ENCODE measurements around the gene MFN2. TPM values are rescaled to one million over a fixed set of nuclear protein-coding genes. Genes with fewer than 3 reads are reported as not detected.

The MFN2 gene
- total and polyA plus RNA-seq, 2 of the 8 experiments (the other 6 are each of a cell fraction or from before 2014, with no cell fraction given) = 34.0 to 62.5 TPM

- Histone ChIP-seq H3K36me3 (ENCODE audit: control insufficient read depth in 2 of 4, insufficient read depth in 4 of 4, low read length in 3 of 4) (peaks cover 9 to 18% (median 16%) of the 10 kb centered on the region in 4 experiments; a peak in 6 of 8 replicates), H2BK12ac (ENCODE audit: low read depth, low read length) (no peak overlapping the region), H3K18ac (ENCODE audit: extremely low read depth, low read length) (no peak overlapping the region), H3K4me1 (replicated peaks in 1 of 4; ENCODE audit: control insufficient read depth in 3 of 4, insufficient read depth in 4 of 4, low read length in 3 of 4) (peaks cover 0 to 7% (median 0%) of the 10 kb centered on the region in 4 experiments; a peak in 4 of 7 replicates), H3K56ac (replicated peaks; ENCODE audit: insufficient read length, low read depth, low read length) (no peak overlapping the region), H2BK15ac (ENCODE audit: low read length) (no peak overlapping the region), H3K27me3 (replicated peaks in 1 of 4; ENCODE audit: control insufficient read depth in 3 of 4, extremely low read depth in 1 of 4, insufficient read depth in 3 of 4, low read length in 3 of 4) (no peaks in the 10 kb centered on the region), H2AFZ (ENCODE audit: low read length) (no peak overlapping the region), H4K91ac (replicated peaks; ENCODE audit: insufficient read length, low read length) (no peak overlapping the region), H3K9ac (replicated peaks in 1 of 4; ENCODE audit: extremely low read depth in 1 of 4, low read depth in 3 of 4, low read length in 3 of 4) (no peak overlapping the region), H3K14ac (ENCODE audit: insufficient read length) (no peak overlapping the region), H4K20me1 (replicated peaks in 1 of 2; ENCODE audit: control insufficient read depth in 1 of 2, insufficient read depth in 2 of 2, low read length in 2 of 2) (peaks cover 0 to 3% of the 10 kb centered on the region in 2 experiments), H3K4me2 (ENCODE audit: insufficient read depth in 1 of 2, low read depth in 2 of 2, low read length in 2 of 2) (no peak overlapping the region), H3K23me2 (ENCODE audit: low read depth, low read length) (peaks cover 5% of the 10 kb centered on the region), H2BK20ac (ENCODE audit: low read length) (no peak overlapping the region), H2AK5ac (ENCODE audit: low read depth, low read length) (no peak overlapping the region), H3K27ac (ENCODE audit: low read depth, low read length) (no peak overlapping the region), H3K79me2 (ENCODE audit: control insufficient read depth in 1 of 2, insufficient read depth in 2 of 2, low read length in 2 of 2) (peaks cover 0 to 12% of the 10 kb centered on the region in 2 experiments; a peak in 3 of 4 replicates), H3K4ac (replicated peaks; ENCODE audit: insufficient read length, low read depth, low read length) (no peak overlapping the region), H3K79me1 (ENCODE audit: low read depth, low read length) (peaks cover 5% of the 10 kb centered on the region), H4K5ac (ENCODE audit: insufficient read length, low read depth, low read length) (no peak overlapping the region), H3K4me3 (ENCODE audit: extremely low read depth in 1 of 4, insufficient read depth in 2 of 4, low read depth in 3 of 4, low read length in 4 of 4) (no peak overlapping the region), H4K8ac (ENCODE audit: extremely low read depth, insufficient read depth, low read length) (no peak overlapping the region), H2BK5ac (ENCODE audit: low read depth, low read length) (no peak overlapping the region), H3K23ac (ENCODE audit: insufficient read length) (no peak overlapping the region), H3K9me3 (ENCODE audit: insufficient read depth in 2 of 2, low read depth in 1 of 2, low read length in 1 of 2) (no peaks in the 10 kb centered on the region), H2BK120ac (replicated peaks; ENCODE audit: low read depth, low read length) (no peak overlapping the region)
- CTCF ChIA-PET (ENCODE audit: partially characterized antibody) = interaction anchor here (0.9 to 3.9 kb wide), 2 partner anchors 15 kb away, joined by 3 to 13 read pairs; no protein-coding TSS in a partner anchor
- FAIRE-seq = no peak
- DNase-seq (ENCODE audit: low read depth in 1 of 2, low spot score in 2 of 2) = no peak
- WGBS, 2 experiments (ENCODE audit: extremely low coverage in 1 of 2, insufficient coverage in 1 of 2, insufficient read length in 1 of 2, insufficient replicate concordance in 2 of 2, low coverage in 1 of 2, low lambda C conversion rate in 2 of 2, missing lambda C conversion rate in 1 of 2) = 97% methylated on average over 2 of the region's 3 CpGs; no CpG with 5 or more reads in 1 of the 2 experiments
- POLR2A ChIA-PET (ENCODE audit: partially characterized antibody) = interaction anchor here (0.7 to 9.5 kb wide), 4 partner anchors 15 to 107 kb away, joined by 3 to 66 read pairs (median 6); no protein-coding TSS in a partner anchor
- TF ChIP-seq EGR1 (IDR thresholded peaks at IDR 0.05; ENCODE audit: borderline replicate concordance, low read depth, low read length) (no peak), CTCF (IDR thresholded peaks at IDR 0.05; ENCODE audit: control extremely low read depth in 1 of 3, insufficient read depth in 1 of 3, low read depth in 1 of 3, low read length in 3 of 3) (no peak), GTF2F1 (IDR thresholded peaks at IDR 0.05; ENCODE audit: borderline replicate concordance, low read depth, low read length) (no peak), HDAC2 (IDR thresholded peaks at IDR 0.05; ENCODE audit: borderline replicate concordance in 1 of 2, low read depth in 2 of 2, low read length in 2 of 2) (no peak), CREB1 (IDR thresholded peaks at IDR 0.05) (no peak), HDAC6 (IDR thresholded peaks at IDR 0.05; ENCODE audit: low read depth, low read length) (no peak), NANOG (IDR thresholded peaks at IDR 0.05; ENCODE audit: insufficient read depth, low read depth, low read length, poor library complexity, severe bottlenecking) (no peak), RAD21 (IDR thresholded peaks at IDR 0.05 in 1 of 2, conservative IDR thresholded peaks at IDR 0.05 in 1 of 2; ENCODE audit: low read depth in 2 of 2, low read length in 2 of 2) (no peak), CBX5 (IDR thresholded peaks at IDR 0.05; ENCODE audit: low read depth, low read length) (no peak), RNF2 (IDR thresholded peaks at IDR 0.05; ENCODE audit: borderline replicate concordance, low read depth, low read length, missing control alignments, poor library complexity, severe bottlenecking) (no peak)
These were observed 35.9 kb downstream of the MFN2 start for GRCh38 chr1:12016182-12016581.

Data from H1 (cell line).